Inflammatory macrophage treated with lipopolysaccharide for 1 hour (primary cell): ENCODE data around the gene ABI3BP.

Experiments
- DNase-seq, 2 donors: peaks; one replicate each; pipeline ENCODE4 v3.0.0-alpha.2; 2020 to 2022

ABI3BP gene

DNA sequence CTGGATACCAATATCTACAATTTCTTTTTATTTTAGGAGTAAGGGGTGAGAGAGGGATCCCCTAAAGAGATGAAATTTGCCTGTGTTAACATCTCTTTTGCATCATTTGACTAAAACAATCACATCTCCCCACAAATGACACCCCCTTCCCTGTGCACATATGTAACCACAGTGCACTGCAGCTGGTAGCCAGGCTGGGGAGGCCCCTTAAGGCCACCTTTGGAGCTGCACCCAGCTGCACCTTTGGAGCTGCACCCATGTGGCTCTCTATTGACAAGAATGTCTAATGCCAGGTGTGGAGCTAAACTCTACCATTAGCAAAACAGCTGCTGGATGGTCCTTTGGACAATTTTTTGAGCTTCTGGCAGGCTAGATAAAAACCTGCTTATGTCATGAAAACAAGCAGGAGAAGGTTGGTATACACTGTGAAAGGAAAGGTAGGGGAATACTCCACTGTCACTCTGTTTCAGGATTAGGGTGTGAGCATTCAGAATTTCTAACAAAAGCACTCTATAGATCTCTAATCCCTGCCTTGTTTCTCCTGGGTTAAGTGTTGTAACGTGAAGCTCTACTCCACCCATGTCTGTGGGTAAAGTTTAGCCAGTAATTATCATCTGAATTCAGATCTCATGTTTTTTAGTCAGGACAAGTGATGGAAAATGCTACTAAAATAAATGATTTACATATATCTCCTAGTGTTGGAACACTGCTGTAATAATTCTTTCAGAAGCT lies 231.8 kb downstream of the ABI3BP start:
- DNase-seq: no peak

DNA sequence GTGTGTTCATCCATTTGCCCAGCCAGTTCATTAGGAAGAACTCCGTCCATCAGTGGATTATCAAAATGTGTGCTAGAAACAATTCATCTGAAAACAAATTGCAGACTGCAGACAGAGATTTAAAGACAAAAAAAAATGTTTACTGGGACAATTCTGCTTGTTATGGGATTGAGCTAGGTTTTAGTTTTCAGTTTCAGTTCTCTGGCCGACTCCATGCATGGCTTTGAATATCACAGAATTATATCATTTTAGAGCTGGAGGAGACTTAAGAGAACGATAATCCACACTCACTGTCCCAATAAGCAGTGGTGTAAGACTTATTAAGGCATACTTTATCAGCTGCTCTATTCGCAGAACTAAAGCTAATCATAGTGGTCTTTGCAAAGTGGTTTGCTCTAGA lies 232.8 kb downstream of the ABI3BP start:
- no peak for DNase-seq

GRCh38 chr3:100759950-100760349 lies 233.3 kb downstream of the ABI3BP start:
- no peak for DNase-seq

GRCh38 chr3:100759159-100759558 lies 234.1 kb downstream of the ABI3BP start:
- DNase-seq: no peak

- no peak for DNase-seq
Observed at GRCh38 chr3:100756441-100756840, 236.8 kb downstream of the ABI3BP start.

DNA sequence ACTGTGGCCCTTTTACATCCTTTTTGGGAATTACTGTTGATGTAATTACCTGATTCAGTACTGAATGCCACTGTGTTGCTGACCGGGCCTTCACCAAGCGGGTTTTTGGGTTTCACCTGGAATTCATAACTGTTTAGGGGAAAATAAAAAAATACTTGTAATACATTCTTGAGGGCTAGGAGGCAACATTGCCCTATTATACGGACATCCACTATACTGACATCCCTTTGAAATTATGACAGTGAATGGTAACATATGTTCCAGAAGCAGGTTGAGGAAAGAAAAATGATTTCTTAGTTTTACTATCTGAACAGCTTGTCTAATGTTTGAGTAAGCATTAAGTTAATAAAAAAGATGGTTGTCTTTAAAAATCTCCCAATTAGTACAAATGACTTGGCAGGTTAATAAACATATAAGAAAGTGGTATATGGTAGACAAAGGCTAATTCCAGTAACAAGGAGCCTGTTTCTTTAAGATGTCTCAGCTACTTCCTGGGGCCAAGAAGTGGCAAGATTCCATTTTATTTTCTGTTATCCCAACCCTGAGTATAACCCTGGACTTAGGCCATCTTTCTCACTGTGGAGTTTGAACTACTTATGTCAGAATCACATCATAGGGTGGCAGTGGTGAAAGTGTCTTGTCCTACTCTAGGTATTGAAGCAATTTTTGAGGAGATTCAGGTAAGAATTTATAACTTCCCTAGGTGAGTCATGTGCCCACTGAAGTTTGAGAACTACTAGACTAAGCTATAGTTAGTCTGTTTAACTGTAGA lies 238.5 kb downstream of the ABI3BP start:
- no peak for DNase-seq

DNA sequence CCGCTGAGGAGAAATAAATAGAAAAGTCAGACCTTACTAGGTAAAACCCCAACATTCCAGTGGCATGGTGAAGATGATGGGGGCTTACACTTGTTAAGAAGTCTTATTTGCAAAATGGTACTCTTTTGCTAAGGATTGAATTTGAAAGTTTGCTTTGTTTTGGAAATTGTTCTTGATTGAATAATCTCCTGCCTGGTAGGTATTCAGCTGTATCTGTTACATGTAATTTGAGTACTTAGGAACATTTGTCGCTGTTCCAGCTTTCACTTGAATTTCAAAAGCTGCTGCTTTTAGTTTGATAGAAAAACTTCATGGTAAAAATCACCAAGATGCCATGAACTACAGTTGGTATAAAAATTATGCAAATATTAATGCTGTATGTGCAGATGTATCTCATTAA lies 239.4 kb downstream of the ABI3BP start:
- no peak for DNase-seq

- no peak for DNase-seq
Observed at GRCh38 chr3:100748967-100749366, 244.3 kb downstream of the ABI3BP start.

GRCh38 chr3:100748220-100748619 lies 245.0 kb downstream of the ABI3BP start:
- DNase-seq: no peak

DNA sequence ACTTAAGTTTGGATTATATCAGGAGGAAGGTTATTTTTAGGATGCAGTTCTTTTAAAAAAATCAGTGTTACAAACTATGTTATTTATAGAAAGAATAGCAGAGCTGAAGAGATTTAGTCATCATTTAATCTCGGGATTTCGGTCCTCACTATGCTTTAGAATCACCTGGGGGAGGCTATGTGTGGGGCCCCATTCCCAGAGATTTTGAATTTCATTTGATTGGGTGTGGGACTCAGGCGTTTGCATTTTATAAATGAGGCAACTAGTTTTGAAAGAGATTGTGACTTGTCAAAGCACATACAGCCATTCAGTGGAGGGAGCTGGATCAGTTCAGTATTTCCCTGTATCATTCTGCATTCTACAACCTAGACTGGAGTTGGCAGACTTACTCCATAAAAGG lies 247.1 kb downstream of the ABI3BP start:
- no peak for DNase-seq

GRCh38 chr3:100745617-100746016 lies 247.6 kb downstream of the ABI3BP start:
- DNase-seq: no peak

GRCh38 chr3:100744671-100745070 lies 248.6 kb downstream of the ABI3BP start:
- DNase-seq: no peak

- DNase-seq: no peak
Observed at GRCh38 chr3:100743535-100743934, 249.7 kb downstream of the ABI3BP start.

GRCh38 chr3:100740207-100740606 lies 253.0 kb downstream of the ABI3BP start:
- no peak for DNase-seq

GRCh38 chr3:100737334-100737733 lies 255.9 kb downstream of the ABI3BP start:
- DNase-seq: peak in 1 of 2 donors; percentile 5

DNA sequence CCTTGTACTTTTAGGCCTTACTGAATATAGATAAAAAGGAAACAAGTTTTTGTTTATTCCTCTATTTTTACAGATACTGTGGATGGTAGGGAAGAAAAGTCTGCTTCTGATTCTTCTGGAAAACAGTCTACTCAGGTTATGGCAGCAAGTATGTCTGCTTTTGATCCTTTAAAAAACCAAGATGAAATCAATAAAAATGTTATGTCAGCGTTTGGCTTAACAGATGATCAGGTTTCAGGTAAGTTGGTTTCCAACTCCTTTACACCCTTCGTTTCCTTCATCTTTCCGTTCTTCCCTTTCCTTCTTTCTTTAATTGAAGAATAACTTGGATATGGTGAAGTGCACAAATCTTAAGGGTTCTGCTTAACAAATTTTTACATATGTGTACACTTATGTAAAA lies 260.8 kb downstream of the ABI3BP start:
- DNase-seq: no peak

DNA sequence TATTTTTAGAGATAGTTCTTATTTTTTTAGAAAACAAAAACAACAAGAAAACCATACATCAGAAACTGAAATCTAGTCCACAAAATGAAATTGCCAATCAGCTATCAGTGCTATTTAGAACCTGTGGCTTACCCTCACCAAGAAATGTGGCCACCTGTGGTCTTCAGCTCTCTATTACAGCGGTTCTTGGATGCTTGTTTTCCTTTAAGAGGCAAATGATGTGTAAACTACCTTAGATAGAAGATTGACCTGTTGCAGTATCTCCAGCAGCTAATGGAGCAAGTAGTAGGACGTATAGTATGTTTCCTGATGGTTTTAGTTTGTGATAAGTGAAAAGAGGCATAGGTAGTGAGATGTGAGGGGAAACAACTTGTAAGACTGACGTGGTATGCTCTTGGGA lies 262.7 kb downstream of the ABI3BP start:
- DNase-seq: no peak

DNA sequence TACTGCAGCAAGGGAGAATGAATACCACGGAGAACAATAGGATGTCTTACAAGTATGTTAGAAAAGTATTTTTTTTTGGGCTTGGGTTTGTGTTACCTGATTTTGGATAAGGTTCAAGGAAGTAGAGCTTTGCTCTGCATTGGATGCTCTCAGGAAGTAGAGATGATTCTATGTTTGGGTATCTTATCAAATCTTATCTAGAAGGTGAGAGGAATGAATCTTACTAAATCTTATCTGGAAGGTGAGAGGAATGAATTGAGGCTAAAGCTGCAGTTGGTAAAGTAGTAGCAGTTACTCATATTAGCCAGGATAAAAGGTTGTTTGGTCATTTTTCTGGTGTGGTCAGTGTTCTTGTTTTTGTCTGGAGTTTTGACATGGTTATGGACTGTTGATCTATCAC lies 266.5 kb downstream of the ABI3BP start:
- no peak for DNase-seq

- DNase-seq: no peak
Observed at GRCh38 chr3:100725935-100726513, 267.2 kb downstream of the ABI3BP start.

DNA sequence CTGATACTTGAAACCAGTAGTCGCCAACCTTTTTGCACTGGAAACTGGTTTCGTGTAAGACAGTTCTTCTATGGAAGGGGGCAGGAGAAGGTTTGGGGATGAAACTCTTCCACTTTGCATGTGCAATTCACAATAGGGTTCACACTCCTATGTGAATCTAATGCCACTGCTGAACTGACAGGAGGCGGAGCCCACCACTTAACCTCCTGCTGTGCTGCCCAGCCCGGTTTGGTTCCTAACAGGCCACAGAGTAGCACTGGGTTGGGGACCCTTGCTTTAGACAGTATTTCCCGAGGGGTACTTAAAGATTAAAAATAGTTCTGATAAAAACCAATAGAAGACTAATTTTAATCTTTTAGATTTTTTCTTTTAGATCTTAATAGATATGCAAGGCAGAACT lies 272.8 kb downstream of the ABI3BP start:
- DNase-seq: no peak

DNA sequence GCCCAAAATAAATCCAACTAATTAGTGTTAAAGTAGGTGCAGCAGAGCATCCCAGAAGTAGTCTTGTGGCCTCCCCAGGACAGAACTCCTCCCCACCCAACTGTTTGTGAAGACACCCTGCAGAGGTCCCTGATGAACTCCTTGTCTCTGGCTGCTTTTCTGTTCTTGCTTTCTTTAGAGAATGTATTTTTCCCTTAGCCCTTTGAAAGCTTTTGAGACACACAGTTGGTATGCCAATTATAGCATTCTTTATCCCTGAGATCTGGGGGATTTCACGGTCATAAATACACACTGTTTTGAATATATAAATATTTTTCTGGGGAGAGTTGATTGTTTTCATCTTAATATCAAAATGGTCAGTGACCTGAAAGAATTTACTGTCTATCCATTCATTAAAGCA lies 274.1 kb downstream of the ABI3BP start:
- no peak for DNase-seq

GRCh38 chr3:100717637-100718487 lies 275.4 kb downstream of the ABI3BP start:
- DNase-seq: no peak

- no peak for DNase-seq
Observed at GRCh38 chr3:100717063-100717462, 276.2 kb downstream of the ABI3BP start.
